ENCODE data around the gene CDH23. TPM values are rescaled to one million over a fixed set of nuclear protein-coding genes. Genes with fewer than 3 reads are reported as not detected.

The CDH23 gene
- total and polyA plus RNA-seq, 2 of the 8 experiments (the other 6 are each of a cell fraction or from before 2014, with no cell fraction given) = 1.9 to 4.9 TPM

GRCh38 chr10:71743089-71743838 lies 346.5 kb downstream of the CDH23 start:
- CTCF ChIA-PET (ENCODE audit: partially characterized antibody) = interaction anchor here (0.8 to 2.8 kb wide), 5 partner anchors 11 to 425 kb away, joined by 3 to 14 read pairs (median 5); partner anchors contain the start of gene C10orf105
- H3K27me3 ChIP-seq (replicated peaks in 1 of 4; ENCODE audit: control insufficient read depth in 3 of 4, extremely low read depth in 1 of 4, insufficient read depth in 3 of 4, low read length in 3 of 4) = 0 out of 7 replicates have a peak, but pooled peaks cover 0 to 2% (median 0%) of the 10 kb centered on the region in 4 experiments
- H3K56ac ChIP-seq (replicated peaks; ENCODE audit: insufficient read length, low read depth, low read length) = no peak overlapping the region
- no peak overlapping the region for H3K23ac ChIP-seq (ENCODE audit: insufficient read length)
- no peak overlapping the region for H3K14ac ChIP-seq (ENCODE audit: insufficient read length)
- no peaks in the 10 kb centered on the region for H3K79me1 ChIP-seq (ENCODE audit: low read depth, low read length)
- no peak overlapping the region for H4K91ac ChIP-seq (replicated peaks; ENCODE audit: insufficient read length, low read length)
- POLR2A ChIA-PET (ENCODE audit: partially characterized antibody) = no interaction called here
- H4K8ac ChIP-seq (ENCODE audit: extremely low read depth, insufficient read depth, low read length) = no peak overlapping the region
- no peaks in the 10 kb centered on the region for H3K23me2 ChIP-seq (ENCODE audit: low read depth, low read length)
- H2BK120ac ChIP-seq (replicated peaks; ENCODE audit: low read depth, low read length) = no peak overlapping the region
- H3K9me3 ChIP-seq (ENCODE audit: insufficient read depth in 2 of 2, low read depth in 1 of 2, low read length in 1 of 2) = no peaks in the 10 kb centered on the region
- H3K36me3 ChIP-seq (ENCODE audit: control insufficient read depth in 2 of 4, insufficient read depth in 4 of 4, low read length in 3 of 4) = no peaks in the 10 kb centered on the region
- H2AK5ac ChIP-seq (ENCODE audit: low read depth, low read length) = no peak overlapping the region
- no peak overlapping the region for H2AFZ ChIP-seq (ENCODE audit: low read length)
- no peak overlapping the region for H2BK12ac ChIP-seq (ENCODE audit: low read depth, low read length)
- DNase-seq (ENCODE audit: low read depth in 1 of 2, low spot score in 2 of 2) (no peak), FAIRE-seq (no peak)
- no peaks in the 10 kb centered on the region for H3K79me2 ChIP-seq (ENCODE audit: control insufficient read depth in 1 of 2, insufficient read depth in 2 of 2, low read length in 2 of 2)
- WGBS, 2 experiments (ENCODE audit: extremely low coverage in 1 of 2, insufficient coverage in 1 of 2, insufficient read length in 1 of 2, insufficient replicate concordance in 2 of 2, low coverage in 1 of 2, low lambda C conversion rate in 2 of 2, missing lambda C conversion rate in 1 of 2) = 87% methylated on average over 4 of the region's 4 CpGs; no CpG with 5 or more reads in 1 of the 2 experiments
- no peak overlapping the region for H3K4me2 ChIP-seq (ENCODE audit: insufficient read depth in 1 of 2, low read depth in 2 of 2, low read length in 2 of 2)
- H3K27ac ChIP-seq (ENCODE audit: low read depth, low read length) = no peak overlapping the region
- H3K4me3 ChIP-seq (ENCODE audit: extremely low read depth in 1 of 4, insufficient read depth in 2 of 4, low read depth in 3 of 4, low read length in 4 of 4) = no peak overlapping the region
- H3K18ac ChIP-seq (ENCODE audit: extremely low read depth, low read length) = no peak overlapping the region
- H3K4ac ChIP-seq (replicated peaks; ENCODE audit: insufficient read length, low read depth, low read length) = no peak overlapping the region
- H2BK15ac ChIP-seq (ENCODE audit: low read length) = no peak overlapping the region
- H3K9ac ChIP-seq (replicated peaks in 1 of 4; ENCODE audit: extremely low read depth in 1 of 4, low read depth in 3 of 4, low read length in 3 of 4) = no peak overlapping the region
- H3K4me1 ChIP-seq (replicated peaks in 1 of 4; ENCODE audit: control insufficient read depth in 3 of 4, insufficient read depth in 4 of 4, low read length in 3 of 4) = peaks cover 1 to 8% (median 4%) of the 10 kb centered on the region in 4 experiments; a peak in 4 of 7 replicates
- H2BK20ac ChIP-seq (ENCODE audit: low read length) = no peak overlapping the region
- no peak overlapping the region for H2BK5ac ChIP-seq (ENCODE audit: low read depth, low read length)
- no peaks in the 10 kb centered on the region for H4K20me1 ChIP-seq (replicated peaks in 1 of 2; ENCODE audit: control insufficient read depth in 1 of 2, insufficient read depth in 2 of 2, low read length in 2 of 2)
- no peak overlapping the region for H4K5ac ChIP-seq (ENCODE audit: insufficient read length, low read depth, low read length)
- TF ChIP-seq POU5F1 (IDR thresholded peaks at IDR 0.05; ENCODE audit: low read depth, low read length) (no peak), SUZ12 (IDR thresholded peaks at IDR 0.05; ENCODE audit: low read length) (no peak), KDM5A (IDR thresholded peaks at IDR 0.05; ENCODE audit: low read length) (no peak), CBX8 (IDR thresholded peaks at IDR 0.05; ENCODE audit: borderline replicate concordance, low read depth, low read length) (no peak), ZNF274 (IDR thresholded peaks at IDR 0.05; ENCODE audit: borderline replicate concordance, extremely low read depth, low read length) (no peak), KDM4A (IDR thresholded peaks at IDR 0.05; ENCODE audit: low read depth, low read length, severe bottlenecking) (no peak), RAD21 (IDR thresholded peaks at IDR 0.05 in 1 of 2, conservative IDR thresholded peaks at IDR 0.05 in 1 of 2; ENCODE audit: low read depth in 2 of 2, low read length in 2 of 2) (no peak), SIN3A (conservative IDR thresholded peaks at IDR 0.05 in 1 of 2, IDR thresholded peaks at IDR 0.05 in 1 of 2; ENCODE audit: low read depth in 1 of 2, low read length in 2 of 2) (no peak), TBP (IDR thresholded peaks at IDR 0.05; ENCODE audit: low read depth, low read length) (no peak), SIRT6 (IDR thresholded peaks at IDR 0.05; ENCODE audit: low read length) (no peak), TCF12 (IDR thresholded peaks at IDR 0.05; ENCODE audit: low read depth, low read length) (no peak)
